NCI-H2196 treated with DMSO at 0.1 percent for 48 hours (cell line): ENCODE results near the gene RGS6.

Experiments used
- DNase-seq: peaks from one replicate; lab custom pipeline; 2025; ENCODE audit not compliant: unreplicated experiment; lab: John Stamatoyannopoulos, UW

The RGS6 gene

DNA sequence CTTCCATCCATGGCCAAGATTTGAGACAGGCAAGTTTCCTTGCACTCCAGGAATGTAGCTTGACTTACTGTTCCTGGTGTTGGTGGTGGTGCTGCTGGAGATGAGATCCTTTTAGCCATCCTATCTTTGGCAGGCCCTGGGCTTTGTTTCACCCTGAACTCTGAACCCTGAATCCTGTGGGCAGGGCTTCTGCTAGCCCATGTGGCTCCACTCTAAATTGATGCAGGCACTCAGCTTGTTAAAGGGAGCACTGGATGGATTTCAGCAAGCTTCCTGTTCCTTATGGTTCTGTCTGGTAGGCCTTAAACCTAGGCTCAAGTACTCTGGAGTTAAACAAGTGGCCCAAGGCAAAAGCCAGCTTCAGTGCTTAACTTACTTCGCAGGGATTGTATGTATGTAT lies 138.2 kb downstream of the RGS6 start:
- DNase-seq: no peak

DNA sequence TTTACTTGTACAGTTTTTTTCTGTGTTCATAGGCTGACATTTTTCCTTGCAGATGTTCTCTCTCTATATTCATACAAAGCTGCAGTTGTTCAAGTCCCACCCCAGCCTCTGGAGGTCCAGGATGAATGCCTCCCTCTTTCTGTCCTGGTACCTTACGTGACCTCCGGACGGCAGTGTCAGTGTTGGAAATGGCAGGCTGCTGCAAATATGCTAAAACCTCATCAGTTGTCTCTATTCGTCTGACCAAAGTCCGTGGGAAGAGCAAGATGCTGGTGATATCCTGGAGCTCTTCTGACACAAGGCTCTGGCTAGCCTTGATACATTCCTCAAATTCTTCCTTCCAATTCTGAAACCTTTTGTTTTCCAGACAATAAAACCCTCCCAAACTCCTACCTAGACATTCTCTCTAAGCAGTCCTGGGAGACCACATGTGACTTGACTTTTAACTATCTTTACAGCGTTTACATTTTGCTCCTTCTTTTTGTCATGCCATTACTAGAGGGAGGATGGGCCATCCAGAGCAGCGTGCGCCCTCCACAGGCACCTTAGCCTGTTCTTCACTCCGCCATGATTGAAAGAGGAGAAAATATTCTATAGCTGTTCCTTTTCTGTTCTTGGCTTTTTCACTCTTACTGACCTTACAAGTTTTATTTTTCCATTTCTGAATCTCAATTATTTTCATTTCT lies 143.6 kb downstream of the RGS6 start:
- DNase-seq: no peak

DNA sequence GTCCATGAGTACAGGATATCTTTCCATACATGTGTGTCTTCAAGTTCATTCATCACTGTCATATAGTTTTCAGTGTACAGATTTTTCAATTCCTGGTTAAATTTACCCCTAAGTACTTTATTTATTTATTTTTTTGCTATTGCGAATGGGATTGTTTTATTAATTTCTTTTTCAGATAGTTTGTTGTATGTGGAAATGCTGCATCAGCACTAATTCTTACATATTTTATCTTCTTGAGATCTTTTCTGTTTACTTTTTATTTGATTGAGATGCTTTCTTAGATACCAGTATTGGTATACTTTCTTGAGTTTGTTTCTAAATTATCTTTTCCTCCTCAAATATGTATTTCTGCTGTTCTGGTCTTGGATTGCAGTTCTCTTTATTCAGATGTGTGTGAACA lies 148.9 kb downstream of the RGS6 start:
- DNase-seq: no peak

- no peak for DNase-seq
Measured at GRCh38 chr14:72084935-72085334, 152.7 kb downstream of the RGS6 start.

- DNase-seq: no peak
Measured at GRCh38 chr14:72089625-72090024, 157.4 kb downstream of the RGS6 start.

- DNase-seq: no peak
Measured at GRCh38 chr14:72094844-72095582, 162.8 kb downstream of the RGS6 start.

DNA sequence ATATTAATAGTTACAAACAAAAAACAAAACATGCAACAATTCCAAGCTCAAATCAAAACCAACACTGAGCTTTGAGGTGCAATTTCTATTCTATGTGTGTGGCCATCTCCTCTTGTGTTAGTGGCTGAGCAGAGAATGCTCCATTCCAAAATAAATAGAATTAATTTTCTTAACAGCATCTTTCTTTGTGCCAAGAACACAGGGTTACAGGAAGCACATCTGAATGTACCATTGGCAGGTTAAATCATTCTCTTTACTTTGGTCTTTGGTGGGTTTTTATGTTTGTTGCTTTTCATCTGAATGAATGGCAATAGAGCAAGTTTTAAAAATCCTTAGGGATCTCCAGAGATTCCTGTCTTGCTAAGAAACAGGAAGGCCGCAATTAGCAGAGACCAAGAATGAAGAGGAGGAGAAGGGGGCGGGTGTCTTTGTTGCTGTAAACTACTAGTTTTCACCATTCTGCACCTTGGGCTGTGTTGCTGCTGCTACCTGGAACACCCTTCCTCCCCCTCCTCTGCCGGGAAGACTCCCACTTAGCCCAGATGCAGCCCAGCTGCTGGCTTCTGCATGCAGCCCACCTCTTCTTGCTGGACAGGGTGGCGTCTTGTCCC lies 165.0 kb downstream of the RGS6 start:
- DNase-seq: no peak

DNA sequence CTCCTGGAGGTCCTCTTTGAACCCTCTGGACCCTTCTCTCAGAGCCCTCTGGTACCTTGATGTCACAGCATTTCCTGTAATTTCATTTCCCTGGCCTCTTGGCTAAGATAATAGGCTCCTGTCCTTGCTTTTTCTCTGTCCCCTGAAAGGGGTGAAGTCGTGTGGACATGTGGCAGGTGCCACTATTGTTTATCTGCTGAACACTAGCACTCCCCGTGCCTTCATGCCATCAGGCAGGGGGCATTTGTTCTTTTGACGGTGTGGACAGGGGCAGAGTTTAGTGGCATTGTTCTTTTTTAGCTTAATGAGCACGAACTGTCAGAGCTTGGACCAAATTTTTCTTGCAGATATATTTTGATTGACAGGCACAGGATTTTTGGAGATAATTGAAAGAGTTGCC lies 166.0 kb downstream of the RGS6 start:
- no peak for DNase-seq

DNA sequence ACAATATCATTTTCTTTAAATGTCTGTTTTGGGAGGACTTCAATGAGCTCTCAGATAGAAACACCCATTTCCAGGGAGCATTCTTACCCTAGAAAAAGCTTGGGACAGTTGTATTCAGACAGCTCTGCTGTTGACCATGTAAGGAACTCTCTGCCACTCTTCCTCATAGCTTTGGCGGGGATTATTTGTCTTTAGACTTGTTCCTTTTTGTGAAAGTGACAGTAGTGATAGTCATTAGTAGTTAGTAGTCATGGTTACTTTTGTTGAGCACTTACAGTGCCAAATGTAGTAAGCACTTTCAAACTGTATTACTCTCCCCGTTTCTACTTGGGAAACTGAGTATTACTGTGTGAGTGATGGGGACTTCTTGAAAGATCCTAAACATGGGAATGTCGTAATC lies 167.3 kb downstream of the RGS6 start:
- DNase-seq: no peak

GRCh38 chr14:72104011-72104613 lies 171.9 kb downstream of the RGS6 start:
- DNase-seq: no peak

DNA sequence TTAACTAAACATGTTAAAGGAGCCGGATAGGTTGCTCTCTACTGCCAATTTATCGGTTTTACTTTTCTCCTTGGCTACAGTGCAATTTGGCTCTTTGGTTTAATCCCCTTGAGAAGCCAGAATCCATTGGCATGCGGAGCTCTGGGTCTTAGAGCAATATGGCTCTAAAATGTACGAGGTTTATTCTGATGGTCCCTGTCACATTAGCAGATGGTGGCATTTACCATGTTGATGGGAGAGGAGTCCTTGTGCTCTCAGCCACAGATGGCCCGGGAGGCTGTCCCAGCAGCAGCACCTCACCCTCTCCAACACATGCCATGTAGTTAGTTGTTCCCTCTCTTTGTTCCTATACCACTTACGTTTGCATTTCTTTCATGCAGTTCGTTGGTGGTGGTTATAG lies 179.7 kb downstream of the RGS6 start:
- DNase-seq: no peak

- DNase-seq: no peak
Measured at GRCh38 chr14:72118841-72119240, 186.6 kb downstream of the RGS6 start.

- DNase-seq: no peak
Measured at GRCh38 chr14:72120315-72120714, 188.1 kb downstream of the RGS6 start.

GRCh38 chr14:72123755-72124154 lies 191.5 kb downstream of the RGS6 start:
- DNase-seq: no peak

GRCh38 chr14:72124171-72124570 lies 191.9 kb downstream of the RGS6 start:
- no peak for DNase-seq

DNA sequence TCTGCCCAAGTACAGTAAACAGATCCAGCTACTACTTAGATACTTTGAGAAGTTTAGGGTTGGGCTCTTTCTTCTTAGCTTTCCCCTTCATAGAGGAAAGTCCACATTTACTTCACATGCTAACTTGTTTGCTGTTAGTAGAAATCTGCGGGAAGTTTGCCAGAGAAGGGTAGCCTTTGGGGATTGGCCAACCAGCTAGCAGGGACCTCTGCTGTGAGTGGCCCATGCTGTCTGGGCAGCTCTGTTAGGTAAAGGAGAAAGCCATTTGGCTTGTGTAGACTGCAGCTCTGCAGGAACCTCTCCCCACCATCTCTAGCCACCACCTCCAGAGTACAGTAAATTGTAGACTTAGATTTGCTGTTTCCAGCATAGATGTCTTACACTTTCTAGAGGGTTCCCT lies 193.9 kb downstream of the RGS6 start:
- DNase-seq: no peak

DNA sequence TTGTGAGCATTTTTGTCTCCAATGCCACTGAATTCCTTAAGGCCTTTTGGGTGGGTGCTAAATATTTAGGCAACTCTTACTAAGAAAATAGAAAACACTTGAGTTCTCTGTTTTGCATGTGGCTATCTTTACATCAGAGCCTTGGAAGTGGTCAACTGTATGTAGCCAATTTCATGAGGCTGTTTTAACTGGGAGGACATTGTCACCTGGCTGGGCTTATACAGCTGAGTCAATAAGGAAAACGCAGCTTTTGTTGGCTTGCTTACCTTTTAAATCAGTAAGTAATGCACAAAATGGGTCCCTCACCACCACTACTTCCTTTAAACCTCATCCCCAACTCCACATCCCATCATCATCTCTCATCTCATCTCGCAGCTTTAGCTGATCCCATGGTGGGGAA lies 194.3 kb downstream of the RGS6 start:
- DNase-seq: no peak

DNA sequence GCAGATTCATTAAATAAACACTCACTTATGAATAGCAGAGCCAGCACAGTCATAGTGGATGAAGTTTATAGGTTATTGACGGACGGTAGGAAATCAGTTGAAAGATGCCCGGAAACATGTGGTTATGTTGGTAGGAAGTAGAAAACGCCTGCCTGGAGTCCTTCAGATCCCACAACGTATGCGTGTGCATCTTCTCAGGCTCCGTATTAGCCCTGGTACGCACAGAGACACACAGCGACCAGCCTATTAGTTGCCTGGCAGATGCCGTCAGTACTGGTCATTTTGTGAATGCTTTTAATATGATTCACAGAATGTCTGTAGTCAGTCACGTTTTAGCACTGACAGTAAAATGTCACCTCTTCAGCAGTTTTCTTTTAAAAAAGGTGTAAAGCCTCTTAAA lies 196.4 kb downstream of the RGS6 start:
- DNase-seq: no peak

GRCh38 chr14:72129291-72129690 lies 197.1 kb downstream of the RGS6 start:
- DNase-seq: no peak

DNA sequence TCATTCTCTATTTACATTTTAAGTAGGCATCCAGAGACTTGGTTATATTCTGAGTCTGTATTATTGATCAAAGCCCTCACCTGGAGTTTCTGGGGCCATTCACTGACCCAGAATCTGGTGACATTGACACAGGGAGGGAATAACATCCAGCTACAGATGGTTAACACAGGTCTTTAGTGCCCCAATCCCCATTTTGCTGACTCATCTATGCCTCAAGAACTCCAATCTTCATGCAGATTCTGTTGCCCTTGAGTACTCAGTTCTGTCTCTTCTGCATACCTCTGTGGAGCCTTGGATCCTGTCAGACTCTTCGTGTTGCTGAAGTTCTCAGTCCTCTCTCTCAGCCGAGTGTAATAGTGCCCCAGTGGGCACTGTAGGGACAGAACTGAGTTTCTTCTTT lies 208.9 kb downstream of the RGS6 start:
- no peak for DNase-seq

- no peak for DNase-seq
Measured at GRCh38 chr14:72142328-72142727, 210.1 kb downstream of the RGS6 start.

GRCh38 chr14:72146241-72146640 lies 214.0 kb downstream of the RGS6 start:
- DNase-seq: no peak
